AG10803 (cell line): ENCODE results near the gene P2RX2.
"Not testable (repeated sequence)": the region's sequence is repeated elsewhere in the genome, so short reads cannot be mapped to it uniquely, and the experiment has no call there.

ENCODE experiments used
- DNase-seq: peaks from one replicate; pipeline ENCODE4 v3.0.0; 2010; ENCODE audit warnings: low read depth
- H3K4me3 ChIP-seq: 2 replicates; pipeline ENCODE4 v1.5.1; 2011; ENCODE audit warnings: mild to moderate bottlenecking, low read length, control low read depth
- TF ChIP-seq, protein P1 (sequence below): conservative IDR thresholded peaks from 2 replicates; pipeline ENCODE4 v1.5.1; 2011; ENCODE audit warnings: mild to moderate bottlenecking, low read length, control low read depth, inconsistent platforms

P2RX2 gene

DNA sequence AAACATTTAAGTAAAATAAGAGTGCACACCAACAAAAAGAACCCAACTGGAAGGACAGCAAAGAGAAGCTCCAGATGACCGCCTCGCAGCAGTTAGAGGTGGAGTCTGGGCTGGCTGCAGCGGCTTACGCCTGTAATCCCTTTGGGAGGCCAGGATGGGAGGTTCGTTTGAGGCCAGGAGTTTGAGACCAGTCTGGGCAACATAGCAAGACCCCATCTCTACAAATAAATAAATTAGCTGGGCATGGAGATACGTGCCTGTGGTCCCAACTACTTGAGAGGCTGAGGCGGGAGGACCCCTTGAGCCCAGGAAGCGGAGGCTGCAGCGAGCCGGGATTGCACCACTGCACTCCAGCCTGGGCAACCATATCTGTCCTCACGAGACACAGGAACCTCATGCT is 23.4 kb upstream of the P2RX2 start:
- TF ChIP-seq, protein P1, sequence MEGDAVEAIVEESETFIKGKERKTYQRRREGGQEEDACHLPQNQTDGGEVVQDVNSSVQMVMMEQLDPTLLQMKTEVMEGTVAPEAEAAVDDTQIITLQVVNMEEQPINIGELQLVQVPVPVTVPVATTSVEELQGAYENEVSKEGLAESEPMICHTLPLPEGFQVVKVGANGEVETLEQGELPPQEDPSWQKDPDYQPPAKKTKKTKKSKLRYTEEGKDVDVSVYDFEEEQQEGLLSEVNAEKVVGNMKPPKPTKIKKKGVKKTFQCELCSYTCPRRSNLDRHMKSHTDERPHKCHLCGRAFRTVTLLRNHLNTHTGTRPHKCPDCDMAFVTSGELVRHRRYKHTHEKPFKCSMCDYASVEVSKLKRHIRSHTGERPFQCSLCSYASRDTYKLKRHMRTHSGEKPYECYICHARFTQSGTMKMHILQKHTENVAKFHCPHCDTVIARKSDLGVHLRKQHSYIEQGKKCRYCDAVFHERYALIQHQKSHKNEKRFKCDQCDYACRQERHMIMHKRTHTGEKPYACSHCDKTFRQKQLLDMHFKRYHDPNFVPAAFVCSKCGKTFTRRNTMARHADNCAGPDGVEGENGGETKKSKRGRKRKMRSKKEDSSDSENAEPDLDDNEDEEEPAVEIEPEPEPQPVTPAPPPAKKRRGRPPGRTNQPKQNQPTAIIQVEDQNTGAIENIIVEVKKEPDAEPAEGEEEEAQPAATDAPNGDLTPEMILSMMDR: no peak
- no peak overlapping the region for H3K4me3 ChIP-seq
- DNase-seq: no peak

DNA sequence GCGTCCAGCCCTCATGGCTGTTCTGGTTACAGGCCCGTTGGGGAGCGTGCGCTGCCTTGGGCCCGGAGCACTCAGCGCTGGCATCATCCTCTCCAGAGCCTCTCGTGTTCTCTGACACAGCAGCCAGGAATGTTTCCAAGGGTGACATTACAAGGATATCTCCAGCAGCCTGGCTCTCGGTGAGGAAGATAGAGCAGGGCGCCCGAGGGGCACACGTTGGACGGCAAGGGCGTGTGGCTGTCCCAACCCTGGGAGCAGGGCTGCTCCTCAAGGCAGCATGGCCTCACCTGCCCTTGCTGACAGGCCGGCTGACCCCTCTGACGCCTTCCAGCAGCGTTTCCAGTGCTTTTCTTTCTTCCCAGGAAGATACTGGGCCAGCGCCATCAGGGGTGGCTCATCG is 22.6 kb upstream of the P2RX2 start:
- TF ChIP-seq, protein P1: no peak

DNA sequence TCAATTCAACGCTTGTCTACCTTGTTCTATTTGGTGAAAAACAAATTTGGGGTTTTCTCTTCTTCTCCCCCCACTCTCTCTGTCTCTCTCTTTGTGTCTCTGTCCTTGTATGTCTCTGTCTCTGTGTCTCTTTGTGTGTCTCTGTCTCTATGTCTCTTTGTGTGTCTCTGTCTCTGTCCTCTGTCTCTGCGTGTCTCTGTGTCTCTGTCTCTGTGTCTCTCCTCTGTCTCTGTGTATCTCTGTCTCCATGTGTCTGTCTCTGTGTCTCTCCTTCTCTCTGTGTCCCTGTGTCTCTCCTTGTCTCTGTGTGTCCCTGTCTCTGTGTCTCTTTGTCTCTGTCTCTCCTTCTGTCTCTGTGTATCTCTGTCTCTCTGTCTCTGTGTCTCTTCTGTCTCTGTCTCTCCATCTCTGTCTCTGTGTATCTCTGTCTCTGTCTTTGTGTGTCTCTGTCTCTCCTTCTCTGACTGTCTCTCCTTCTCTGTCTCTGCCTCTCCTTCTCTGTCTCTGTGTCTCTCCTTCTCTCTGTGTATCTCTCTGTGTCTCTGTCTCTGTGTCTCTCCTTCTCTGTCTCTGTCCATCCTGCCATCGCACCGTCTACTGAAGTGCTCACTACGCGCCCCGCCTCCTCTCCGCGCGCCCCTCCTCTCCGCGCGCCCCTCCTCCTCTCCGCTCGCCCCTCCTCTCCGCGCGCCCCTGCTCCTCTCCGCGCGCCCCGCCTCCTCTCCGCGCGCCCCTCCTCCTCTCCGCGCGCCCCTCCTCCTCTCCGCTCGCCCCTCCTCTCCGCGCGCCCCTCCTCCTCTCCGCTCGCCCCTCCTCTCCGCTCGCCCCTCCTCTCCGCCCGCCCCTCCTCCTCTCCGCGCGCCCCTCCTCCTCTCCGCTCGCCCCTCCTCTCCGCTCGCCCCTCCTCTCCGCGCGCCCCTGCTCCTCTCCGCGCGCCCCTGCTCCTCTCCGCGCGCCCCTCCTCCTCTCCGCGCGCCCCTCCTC is 21.0 kb upstream of the P2RX2 start:
- peak overlapping the region; percentile 66 for H3K4me3 ChIP-seq
- peak; percentile 70 for DNase-seq
- TF ChIP-seq, protein P1: no peak

More for the DNA sequence above, 22.6 kb upstream of the P2RX2 start:
- no peak overlapping the region for H3K4me3 ChIP-seq
- DNase-seq: peak; percentile 46

DNA sequence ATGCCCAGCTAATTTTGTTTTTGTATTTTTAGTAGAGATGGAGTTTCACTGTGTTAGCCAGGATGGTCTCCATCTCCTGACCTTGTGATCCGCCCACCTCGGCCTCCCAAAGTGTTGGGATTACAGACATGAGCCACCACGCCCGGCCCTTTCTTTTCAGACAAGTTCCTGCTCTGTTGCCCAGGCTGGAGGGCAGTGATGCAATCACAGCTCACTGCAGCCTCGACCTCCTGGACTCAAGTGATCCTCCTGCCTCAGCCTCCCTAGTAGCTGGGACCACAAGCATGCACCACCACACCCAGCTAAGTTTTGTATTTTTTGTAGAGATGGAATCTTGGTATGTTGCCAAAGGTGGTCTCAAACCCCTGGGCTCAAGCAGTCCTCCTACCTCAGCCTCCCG is 19.1 kb upstream of the P2RX2 start:
- not testable (repeated sequence) for DNase-seq, H3K4me3 ChIP-seq

DNA sequence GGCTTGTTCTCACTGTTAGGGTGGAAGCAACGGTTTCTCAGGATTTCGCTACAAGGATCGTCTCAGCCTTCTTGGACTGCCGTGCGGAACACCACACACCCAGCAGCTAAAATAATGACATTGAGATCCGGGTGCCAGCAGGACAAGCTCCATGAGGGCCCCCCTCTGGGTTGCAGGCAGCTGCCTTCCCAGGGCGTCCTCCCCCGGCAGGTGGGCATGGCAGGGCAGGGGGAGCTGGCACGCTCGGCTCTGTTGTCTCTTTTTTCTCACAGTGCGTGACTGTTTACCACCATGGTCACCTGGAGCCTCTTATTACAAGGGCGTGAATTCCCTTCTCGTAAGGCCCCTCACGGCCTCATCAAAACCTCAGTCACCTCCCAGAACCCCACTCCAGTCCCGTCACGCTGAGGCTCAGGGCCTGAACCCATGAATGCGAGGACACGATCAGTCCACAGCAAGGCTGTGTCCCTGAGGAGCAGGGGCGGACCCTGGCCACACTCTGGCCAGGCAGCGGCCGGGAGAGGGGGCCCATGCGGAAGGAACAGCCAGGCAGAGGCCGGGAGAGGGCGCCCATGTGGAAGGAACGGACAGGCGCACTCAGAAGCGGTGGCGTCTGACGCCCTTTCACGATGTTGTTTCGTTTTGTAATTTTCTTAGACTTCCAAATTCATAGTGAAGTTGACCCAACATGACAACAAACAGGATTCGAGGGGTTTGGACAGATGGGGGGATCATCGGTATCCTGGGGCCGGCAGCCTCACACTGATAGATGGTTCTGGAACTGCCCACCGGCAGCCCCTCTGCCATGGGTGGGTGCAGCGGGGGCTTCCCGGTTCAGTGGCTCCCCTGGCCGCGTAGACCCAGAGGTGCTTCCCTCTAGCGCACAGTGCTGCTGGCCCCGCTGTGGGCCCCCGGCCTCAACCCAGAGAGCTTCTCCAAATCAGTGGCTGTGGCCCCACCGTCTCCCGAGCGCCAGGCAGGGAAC is 18.2 kb upstream of the P2RX2 start:
- peak overlapping the region; percentile 67 for H3K4me3 ChIP-seq
- DNase-seq: peak; percentile 64

DNA sequence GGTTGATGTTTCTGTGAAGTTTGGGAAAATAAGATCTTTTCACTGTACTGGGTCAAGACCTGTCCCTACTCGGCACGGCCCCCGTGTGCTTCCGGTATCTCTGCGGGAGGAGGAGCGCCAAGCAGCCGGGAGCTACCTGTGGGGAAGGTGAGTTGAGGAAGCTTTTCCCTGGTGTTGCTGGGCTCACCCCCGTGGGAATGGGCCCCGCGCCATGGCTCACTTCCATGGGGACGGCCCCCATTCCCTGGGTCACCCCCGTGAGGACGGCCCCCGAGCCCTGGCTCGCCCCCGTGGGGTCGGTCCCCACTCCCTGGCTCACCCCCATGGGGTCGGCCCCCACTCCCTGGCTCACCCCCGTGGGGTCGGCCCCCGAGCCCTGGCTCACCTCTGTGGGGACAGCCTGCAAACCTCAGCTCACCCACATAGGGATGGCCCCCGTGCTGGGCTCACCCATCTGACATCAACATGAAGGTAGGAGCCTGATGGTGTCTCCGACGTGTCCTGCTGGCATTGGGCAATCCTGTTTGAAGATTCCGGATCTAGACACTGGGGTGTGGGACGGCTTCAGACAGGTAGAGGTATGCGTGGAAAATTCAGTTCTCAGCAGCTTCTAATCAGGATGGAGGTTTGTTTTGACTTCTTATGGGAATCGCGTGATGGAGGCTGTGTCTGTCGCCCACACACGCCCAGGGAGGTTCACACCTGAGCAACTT is 17.2 kb upstream of the P2RX2 start:
- TF ChIP-seq, protein P1: no peak
- peak overlapping the region; percentile 67 for H3K4me3 ChIP-seq
- no peak for DNase-seq

More for the DNA sequence above, 18.2 kb upstream of the P2RX2 start:
- TF ChIP-seq, protein P1: peak; percentile 71
